Panc1 (cell line): ENCODE data around the gene CEP250. TPM values are rescaled to one million over a fixed set of nuclear protein-coding genes. Genes with fewer than 3 reads are reported as not detected.
A peak's percentile ranks its signal among the peaks of the same experiment; 100 is the strongest.

Source experiments
- ATAC-seq: fragments of 200-7000 bp; cut with Tn5 transposase; 2 replicates; pipeline ENCODE4 v1.9.1; 2020; ENCODE audit warnings: mild to moderate bottlenecking, moderate library complexity
- BruUV-seq: library from RNA; stranded (reverse); fragments of 400-500 nt; replicated peaks from 2 replicates; lab custom pipeline; 2021; lab: Mats Ljungman, UMichigan
- CTCF ChIA-PET: fragments of 300-600 bp; sonication (Branson Sonifier 250); formaldehyde crosslinking; loops from one replicate; lab custom pipeline; 2022; ENCODE audit warnings: antibody characterized with exemption; lab: Charles Lee
- POLR2A ChIA-PET: fragments of 300-600 bp; sonication (Branson Sonifier 250); formaldehyde crosslinking; loops from one replicate; lab custom pipeline; 2022; ENCODE audit warnings: antibody characterized with exemption; lab: Charles Lee
- DNase-seq: peaks from one replicate; pipeline ENCODE4 v3.0.0-alpha.2; 2010; ENCODE audit warnings: low read depth, low spot score
- H3K27ac ChIP-seq: 2 replicates; pipeline ENCODE4 v1.5.1; 2011; ENCODE audit warnings: mild to moderate bottlenecking, low read length, inconsistent platforms
- H3K27me3 ChIP-seq: fragments of 200-500 bp; sonication (Bioruptor generic); 2 replicates; pipeline ENCODE4 v1.6.0; 2014; ENCODE audit warnings: low read length, inconsistent platforms; ENCODE audit not compliant: control insufficient read depth, insufficient read depth
- H3K36me3 ChIP-seq: fragments of 200-500 bp; sonication (Bioruptor generic); 2 replicates; pipeline ENCODE4 v1.5.1; 2014; ENCODE audit warnings: inconsistent platforms, mild to moderate bottlenecking, low read length, moderate library complexity; ENCODE audit not compliant: control insufficient read depth, insufficient read depth
- H3K4me1 ChIP-seq: 2 replicates; pipeline ENCODE4 v1.5.1; 2011; ENCODE audit warnings: inconsistent platforms, mild to moderate bottlenecking, low read length, moderate library complexity; ENCODE audit not compliant: control insufficient read depth, insufficient read depth
- H3K4me3 ChIP-seq, 2 experiments: 2 replicates each; pipeline ENCODE4 v1.5.1; 2011 to 2012; ENCODE audit warnings: low read depth in 2 of 2, low read length in 2 of 2, mild to moderate bottlenecking in 2 of 2, inconsistent platforms in 1 of 2, moderate library complexity in 1 of 2
- H3K9me3 ChIP-seq: fragments of 200-500 bp; sonication (Bioruptor generic); 2 replicates; pipeline ENCODE4 v1.5.1; 2014; ENCODE audit warnings: low read depth, mild to moderate bottlenecking, inconsistent platforms, low read length, moderate library complexity; ENCODE audit not compliant: control insufficient read depth, insufficient read depth
- POLR2AphosphoS5 ChIP-seq: IDR thresholded peaks from 2 replicates; pipeline ENCODE4 v1.6.1; 2012; ENCODE audit warnings: mild to moderate bottlenecking, low read depth, low read length, moderate library complexity
- SIN3A ChIP-seq: IDR thresholded peaks from 2 replicates; pipeline ENCODE4 v1.6.1; 2012; ENCODE audit warnings: low read depth, mild to moderate bottlenecking, low read length, moderate library complexity, borderline replicate concordance; ENCODE audit not compliant: insufficient read depth
- TCF7L2 ChIP-seq: IDR thresholded peaks from 2 replicates; pipeline ENCODE4 v1.6.1; 2011; ENCODE audit warnings: mild to moderate bottlenecking, low read depth, low read length, inconsistent platforms
- in situ Hi-C: cut with HindIII; loops from 2 replicates; pipeline ENCODE4 v1.10.0; 2016; ENCODE audit warnings: low sequenced_read_pairs, low pct_unique_long_range_greater_than_20kb
- intact Hi-C: fragments of 100-400 bp; cut with micrococcal nuclease; formaldehyde crosslinking; loops from one replicate; pipeline ENCODE4 v1.10.0; 2022; ENCODE audit not compliant: unreplicated experiment
- total RNA-seq: library from RNA; stranded (reverse); gene quantifications from one replicate; pipeline ENCODE4 v1.2.1, GENCODE V29; 2021; ENCODE audit not compliant: unreplicated experiment
- TF ChIP-seq, protein P1 (sequence below), 2 experiments: IDR thresholded peaks; 2 replicates each; pipeline ENCODE4 v1.6.1; 2011 to 2012; ENCODE audit warnings: low read depth in 2 of 2, control low read depth in 1 of 2, low read length in 1 of 2, mild to moderate bottlenecking in 1 of 2, moderate library complexity in 1 of 2; ENCODE audit not compliant: insufficient read depth in 1 of 2
- TF ChIP-seq, protein P2 (sequence below): fragments of 450-650 bp; IDR thresholded peaks from 2 replicates; pipeline ENCODE4 v1.5.1; 2017; ENCODE audit warnings: mild to moderate bottlenecking

CEP250 gene
- total RNA-seq, 1 experiment from 2014 or later = 82.5 TPM

DNA sequence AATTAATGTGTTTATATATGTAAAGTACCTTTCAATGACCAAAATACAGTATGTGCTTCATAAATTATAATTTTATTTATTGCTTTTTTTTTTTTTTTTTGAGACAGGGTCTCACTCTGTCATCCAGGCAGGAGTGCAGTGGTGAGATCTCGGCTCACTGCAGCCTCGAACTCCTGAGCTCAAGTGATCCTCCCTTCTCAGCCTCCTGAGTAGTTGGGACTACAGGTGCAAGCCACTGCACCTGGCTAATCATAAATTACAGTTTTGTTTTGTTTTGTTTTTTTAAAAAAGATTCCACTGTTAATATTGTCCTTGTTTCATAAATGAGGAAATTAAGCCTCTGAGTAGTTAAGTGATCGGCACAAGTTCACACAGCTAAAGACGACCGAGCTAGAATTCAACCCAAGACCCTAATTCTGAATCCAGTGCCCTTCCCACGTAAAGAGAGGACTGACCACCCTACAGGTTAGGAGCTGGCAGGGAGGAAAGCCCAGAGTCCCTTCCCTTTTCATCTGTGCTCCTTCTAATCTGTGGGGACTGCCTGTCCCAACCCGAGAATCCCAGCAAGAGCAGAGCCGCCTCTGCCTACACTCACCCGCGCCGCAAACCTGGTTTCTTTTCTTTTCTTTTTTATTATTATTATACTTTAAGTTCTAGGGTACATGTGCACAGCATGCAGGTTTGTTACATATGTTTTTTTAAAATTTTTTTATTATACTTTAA is 8.9 kb upstream of the CEP250 start:
- TF ChIP-seq POLR2AphosphoS5 = no peak
- no peak for TF ChIP-seq SIN3A
- no peak for TF ChIP-seq TCF7L2
- TF ChIP-seq, protein P1, sequence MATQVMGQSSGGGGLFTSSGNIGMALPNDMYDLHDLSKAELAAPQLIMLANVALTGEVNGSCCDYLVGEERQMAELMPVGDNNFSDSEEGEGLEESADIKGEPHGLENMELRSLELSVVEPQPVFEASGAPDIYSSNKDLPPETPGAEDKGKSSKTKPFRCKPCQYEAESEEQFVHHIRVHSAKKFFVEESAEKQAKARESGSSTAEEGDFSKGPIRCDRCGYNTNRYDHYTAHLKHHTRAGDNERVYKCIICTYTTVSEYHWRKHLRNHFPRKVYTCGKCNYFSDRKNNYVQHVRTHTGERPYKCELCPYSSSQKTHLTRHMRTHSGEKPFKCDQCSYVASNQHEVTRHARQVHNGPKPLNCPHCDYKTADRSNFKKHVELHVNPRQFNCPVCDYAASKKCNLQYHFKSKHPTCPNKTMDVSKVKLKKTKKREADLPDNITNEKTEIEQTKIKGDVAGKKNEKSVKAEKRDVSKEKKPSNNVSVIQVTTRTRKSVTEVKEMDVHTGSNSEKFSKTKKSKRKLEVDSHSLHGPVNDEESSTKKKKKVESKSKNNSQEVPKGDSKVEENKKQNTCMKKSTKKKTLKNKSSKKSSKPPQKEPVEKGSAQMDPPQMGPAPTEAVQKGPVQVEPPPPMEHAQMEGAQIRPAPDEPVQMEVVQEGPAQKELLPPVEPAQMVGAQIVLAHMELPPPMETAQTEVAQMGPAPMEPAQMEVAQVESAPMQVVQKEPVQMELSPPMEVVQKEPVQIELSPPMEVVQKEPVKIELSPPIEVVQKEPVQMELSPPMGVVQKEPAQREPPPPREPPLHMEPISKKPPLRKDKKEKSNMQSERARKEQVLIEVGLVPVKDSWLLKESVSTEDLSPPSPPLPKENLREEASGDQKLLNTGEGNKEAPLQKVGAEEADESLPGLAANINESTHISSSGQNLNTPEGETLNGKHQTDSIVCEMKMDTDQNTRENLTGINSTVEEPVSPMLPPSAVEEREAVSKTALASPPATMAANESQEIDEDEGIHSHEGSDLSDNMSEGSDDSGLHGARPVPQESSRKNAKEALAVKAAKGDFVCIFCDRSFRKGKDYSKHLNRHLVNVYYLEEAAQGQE (IDR thresholded peaks at IDR 0.05; ENCODE audit: insufficient read depth in 1 of 2, low read depth in 2 of 2, low read length in 1 of 2) = no peak
- TF ChIP-seq, protein P2, sequence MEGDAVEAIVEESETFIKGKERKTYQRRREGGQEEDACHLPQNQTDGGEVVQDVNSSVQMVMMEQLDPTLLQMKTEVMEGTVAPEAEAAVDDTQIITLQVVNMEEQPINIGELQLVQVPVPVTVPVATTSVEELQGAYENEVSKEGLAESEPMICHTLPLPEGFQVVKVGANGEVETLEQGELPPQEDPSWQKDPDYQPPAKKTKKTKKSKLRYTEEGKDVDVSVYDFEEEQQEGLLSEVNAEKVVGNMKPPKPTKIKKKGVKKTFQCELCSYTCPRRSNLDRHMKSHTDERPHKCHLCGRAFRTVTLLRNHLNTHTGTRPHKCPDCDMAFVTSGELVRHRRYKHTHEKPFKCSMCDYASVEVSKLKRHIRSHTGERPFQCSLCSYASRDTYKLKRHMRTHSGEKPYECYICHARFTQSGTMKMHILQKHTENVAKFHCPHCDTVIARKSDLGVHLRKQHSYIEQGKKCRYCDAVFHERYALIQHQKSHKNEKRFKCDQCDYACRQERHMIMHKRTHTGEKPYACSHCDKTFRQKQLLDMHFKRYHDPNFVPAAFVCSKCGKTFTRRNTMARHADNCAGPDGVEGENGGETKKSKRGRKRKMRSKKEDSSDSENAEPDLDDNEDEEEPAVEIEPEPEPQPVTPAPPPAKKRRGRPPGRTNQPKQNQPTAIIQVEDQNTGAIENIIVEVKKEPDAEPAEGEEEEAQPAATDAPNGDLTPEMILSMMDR = no peak
- POLR2A ChIA-PET = interaction anchor here (0.6 kb wide), 1 partner anchor 162 kb away, joined by 9 read pairs; the partner anchor contains the start of gene EIF6
- DNase-seq = no peak
- CTCF ChIA-PET = interaction anchor here (0.6 to 1.2 kb wide), 6 partner anchors 37 to 162 kb away, joined by 3 to 4 read pairs (median 4); partner anchors contain the start of gene EIF6
- no peaks in the 10 kb centered on the region for H3K27me3 ChIP-seq
- ATAC-seq = peak; percentile 72
- intact Hi-C loops = loop anchor here (5.0 kb wide), 1 partner anchor 144 kb away; no protein-coding TSS in a partner anchor
- no peaks in the 10 kb centered on the region for H3K9me3 ChIP-seq
- in situ Hi-C loops = no loop called here
- no peaks in the 10 kb centered on the region for H3K36me3 ChIP-seq
- H3K4me1 ChIP-seq = peaks cover 3% of the 10 kb centered on the region; the same call in 1 of the 2 replicates
- peak overlapping the region; percentile 30 to 50 for H3K4me3 ChIP-seq
- H3K27ac ChIP-seq = peak overlapping the region; percentile 57; the same call in 1 of the 2 replicates
- BruUV-seq = no TSS peak

DNA sequence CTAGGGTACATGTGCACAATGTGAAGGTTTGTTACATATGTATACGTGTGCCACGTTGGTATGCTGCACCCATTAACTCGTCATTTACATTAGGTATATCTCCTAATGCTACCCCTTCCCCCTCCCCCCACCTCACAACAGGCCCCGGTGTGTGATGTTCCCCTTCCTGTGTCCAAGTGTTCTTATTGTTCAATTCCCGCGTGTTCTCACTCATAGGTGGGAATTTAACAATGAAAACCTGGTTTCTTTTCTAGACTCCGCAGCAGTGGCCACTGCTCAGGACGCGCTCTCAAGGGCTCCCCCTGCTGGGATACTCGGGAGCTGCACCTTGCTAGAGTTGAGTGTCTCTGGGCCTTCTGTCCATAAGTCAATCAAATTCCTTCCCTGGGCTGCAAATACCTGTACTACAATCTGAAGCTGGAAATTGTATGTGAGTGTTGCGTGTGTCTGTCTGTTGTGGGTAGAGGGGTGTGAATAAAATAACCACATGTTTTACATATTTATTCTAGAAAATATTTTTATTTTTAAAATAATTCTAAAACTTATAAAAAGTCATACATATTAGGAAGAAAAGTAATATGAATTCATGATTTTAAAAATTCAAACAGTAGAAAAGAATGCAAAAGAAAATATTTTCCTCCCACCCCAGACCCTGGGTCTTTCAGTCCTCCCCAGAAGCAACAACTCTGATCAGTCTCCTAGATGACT is 8.2 kb upstream of the CEP250 start:
- Histone ChIP-seq H3K27me3 (no peaks in the 10 kb centered on the region), H3K4me3 (peak overlapping the region; percentile 30 to 50), H3K9me3 (no peaks in the 10 kb centered on the region), H3K27ac (no peak overlapping the region), H3K4me1 (peaks cover 3% of the 10 kb centered on the region; the same call in 1 of the 2 replicates), H3K36me3 (no peaks in the 10 kb centered on the region)
- DNase-seq = peak; percentile 89
- BruUV-seq = no TSS peak
- ATAC-seq = peak; percentile 94
- POLR2A ChIA-PET = interaction anchor here (0.6 kb wide), 2 partner anchors 163 to 1084 kb away, joined by 7 to 9 read pairs; partner anchors contain the start of genes EIF6 and ITCH
- intact Hi-C loops = loop anchor here (5.0 kb wide), 1 partner anchor 145 kb away; no protein-coding TSS in a partner anchor
- TF ChIP-seq, protein P2 = peak; percentile 99
- TF ChIP-seq POLR2AphosphoS5 = no peak
- CTCF ChIA-PET = interaction anchor here (0.6 to 1.2 kb wide), 14 partner anchors 8 to 774 kb away, joined by 3 to 9 read pairs (median 4); partner anchors contain the start of genes EIF6 and GDF5
- in situ Hi-C loops = no loop called here
